PC-9 (cell line): Measurements from ENCODE around the gene GARNL3. TPM values are rescaled to one million over a fixed set of nuclear protein-coding genes. Genes with fewer than 3 reads are reported as not detected.

ENCODE experiments used
- BruUV-seq: library from RNA; stranded (reverse); fragments of 400-500 nt; replicated peaks from 2 replicates; lab custom pipeline; 2021; lab: Mats Ljungman, UMichigan
- CTCF ChIA-PET: fragments of 300-600 bp; sonication (Branson Sonifier 250); formaldehyde crosslinking; loops from one replicate; lab custom pipeline; 2022; ENCODE audit warnings: antibody characterized with exemption; lab: Charles Lee
- POLR2A ChIA-PET: fragments of 300-600 bp; sonication (Branson Sonifier 250); formaldehyde crosslinking; loops from one replicate; lab custom pipeline; 2022; ENCODE audit warnings: antibody characterized with exemption; ENCODE audit not compliant: unreplicated experiment; lab: Charles Lee
- DNase-seq, 2 experiments: peaks; one replicate each; pipeline versions ENCODE4 v3.0.0 to v3.0.0-alpha.2; 2015 to 2022; ENCODE audit warnings: mixed read lengths in 1 of 2
- H2AFZ ChIP-seq: fragments of 200-600 bp; sonication (generic); 2 replicates; pipeline ENCODE4 v1.8.1; 2017; ENCODE audit warnings: antibody characterized with exemption
- H3F3A ChIP-seq: fragments of 200-600 bp; sonication (generic); 2 replicates; pipeline ENCODE4 v1.8.1; 2017; ENCODE audit warnings: antibody characterized with exemption, mild to moderate bottlenecking, low read depth; ENCODE audit not compliant: insufficient read depth
- H3K27ac ChIP-seq: fragments of 200-600 bp; sonication (generic); 2 replicates; pipeline ENCODE4 v1.6.1; 2016; ENCODE audit warnings: mixed run types
- H3K27me3 ChIP-seq: fragments of 200-600 bp; sonication (generic); 2 replicates; pipeline ENCODE4 v1.6.1; 2016; ENCODE audit warnings: low read depth, mixed run types; ENCODE audit not compliant: insufficient read depth
- H3K36me3 ChIP-seq: fragments of 200-600 bp; sonication (generic); 2 replicates; pipeline ENCODE4 v1.6.1; 2016; ENCODE audit warnings: low read depth, mixed run types
- H3K4me1 ChIP-seq: fragments of 200-600 bp; sonication (generic); replicated peaks from 2 replicates; pipeline ENCODE4 v1.6.1; 2016; ENCODE audit warnings: mixed run types; ENCODE audit not compliant: insufficient read depth
- H3K4me2 ChIP-seq: fragments of 200-600 bp; sonication (generic); 2 replicates; pipeline ENCODE4 v1.6.1; 2017; ENCODE audit warnings: mixed run types
- H3K4me3 ChIP-seq: fragments of 200-600 bp; sonication (generic); 2 replicates; pipeline ENCODE4 v1.6.1; 2016; ENCODE audit warnings: mixed run types
- H3K79me2 ChIP-seq: fragments of 200-600 bp; sonication (generic); 2 replicates; pipeline ENCODE4 v1.6.1; 2017; ENCODE audit warnings: low read depth, mixed run types
- H3K9me2 ChIP-seq: fragments of 200-600 bp; sonication (generic); 2 replicates; pipeline ENCODE4 v1.8.1; 2017; ENCODE audit warnings: mild to moderate bottlenecking; ENCODE audit not compliant: insufficient read depth
- H3K9me3 ChIP-seq: fragments of 200-600 bp; sonication (generic); 2 replicates; pipeline ENCODE4 v1.8.1; 2016; ENCODE audit warnings: low read depth; ENCODE audit not compliant: insufficient read depth
- H4K20me1 ChIP-seq: fragments of 200-600 bp; sonication (generic); 2 replicates; pipeline ENCODE4 v1.8.1; 2017; ENCODE audit not compliant: insufficient read depth
- EZH2 ChIP-seq: fragments of 200-600 bp; sonication (generic); IDR thresholded peaks from 2 replicates; pipeline ENCODE4 v1.8.0; 2017; ENCODE audit warnings: antibody characterized with exemption, low read depth
- intact Hi-C: fragments of 100-400 bp; cut with micrococcal nuclease; formaldehyde crosslinking; loops from one replicate; pipeline ENCODE4 v1.10.0; 2022; ENCODE audit not compliant: unreplicated experiment
- total RNA-seq: library from RNA; stranded (reverse); gene quantifications from 2 replicates; pipeline ENCODE4 v1.2.3, GENCODE V29; 2021
- TF ChIP-seq, protein P1 (sequence below): fragments of 200-600 bp; sonication (generic); conservative IDR thresholded peaks from 2 replicates; pipeline ENCODE4 v1.6.1; 2017; ENCODE audit warnings: mixed run types, antibody characterized with exemption, mild to moderate bottlenecking, moderate library complexity

Gene GARNL3
- total RNA-seq, 1 experiment from 2014 or later = 10.8 TPM

DNA sequence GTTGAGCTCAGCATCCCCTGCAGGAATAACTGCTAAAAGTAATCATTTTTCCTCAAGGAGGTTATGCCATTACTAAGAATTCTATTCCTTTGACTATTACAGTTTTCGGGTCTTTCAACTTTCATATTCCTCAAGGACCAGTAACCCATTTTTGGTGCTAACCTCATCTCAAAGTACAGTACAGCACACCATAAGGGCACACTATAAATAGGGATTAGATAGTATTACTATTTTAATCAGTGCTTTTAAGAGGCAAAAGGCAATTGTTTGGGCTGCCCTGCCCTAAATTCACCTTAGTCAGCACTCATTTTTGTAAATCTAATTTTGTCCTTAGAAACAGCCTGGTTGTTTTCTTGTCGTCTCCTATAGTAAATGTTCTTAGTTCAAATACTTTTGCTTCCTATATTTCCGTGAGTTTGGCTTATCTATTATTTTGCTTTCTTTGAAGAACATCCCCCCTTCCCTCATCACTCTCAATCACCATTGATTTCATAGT is 13.6 kb upstream of the GARNL3 start:
- no peaks in the 10 kb centered on the region for H4K20me1 ChIP-seq

DNA sequence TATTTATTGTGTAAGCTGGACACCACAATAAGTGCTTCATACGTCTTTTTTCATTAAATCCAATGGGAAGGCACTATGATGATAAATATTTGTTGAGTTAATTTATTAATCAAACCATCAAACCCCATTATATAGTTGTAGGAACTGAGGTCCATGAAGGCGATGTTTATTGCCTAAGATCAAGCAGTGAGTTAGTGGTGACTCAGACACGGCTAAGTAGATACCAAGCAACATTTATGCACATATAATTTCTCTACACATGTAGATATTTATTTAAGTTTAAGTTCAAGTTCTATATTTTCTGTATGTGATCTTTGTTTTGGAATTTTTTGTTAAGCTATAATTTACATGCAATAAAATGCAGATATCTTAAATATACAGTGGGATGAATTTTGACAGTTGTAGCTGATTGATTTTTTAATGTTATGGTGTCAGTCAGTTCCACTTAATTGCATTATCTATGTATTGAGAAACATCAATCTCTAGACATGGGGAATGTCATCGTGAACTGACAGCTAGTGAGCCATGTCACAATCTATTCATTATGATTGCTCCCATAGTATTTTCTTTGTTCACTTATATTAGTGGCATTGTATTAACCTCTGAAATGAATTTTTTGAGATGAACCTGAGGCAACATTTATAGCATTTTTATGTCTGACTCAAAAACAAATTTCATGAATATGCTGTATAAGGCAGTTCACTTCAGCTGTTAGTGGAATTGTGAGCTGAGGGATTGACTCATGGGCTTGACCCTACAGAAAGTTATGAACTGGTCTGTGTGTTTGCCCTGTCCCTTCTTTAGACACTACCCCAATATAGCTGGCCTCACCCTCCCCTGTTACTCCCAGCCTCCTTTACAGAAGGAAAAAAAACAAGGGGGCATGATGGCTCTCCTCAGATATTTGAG is 11.9 kb upstream of the GARNL3 start:
- H3F3A ChIP-seq = no peaks in the 10 kb centered on the region
- H3K79me2 ChIP-seq = no peaks in the 10 kb centered on the region
- DNase-seq = no peak
- POLR2A ChIA-PET = no interaction called here
- no peaks in the 10 kb centered on the region for H3K9me2 ChIP-seq
- no peak overlapping the region for H3K4me2 ChIP-seq
- no peak for TF ChIP-seq EZH2
- TF ChIP-seq, protein P1, sequence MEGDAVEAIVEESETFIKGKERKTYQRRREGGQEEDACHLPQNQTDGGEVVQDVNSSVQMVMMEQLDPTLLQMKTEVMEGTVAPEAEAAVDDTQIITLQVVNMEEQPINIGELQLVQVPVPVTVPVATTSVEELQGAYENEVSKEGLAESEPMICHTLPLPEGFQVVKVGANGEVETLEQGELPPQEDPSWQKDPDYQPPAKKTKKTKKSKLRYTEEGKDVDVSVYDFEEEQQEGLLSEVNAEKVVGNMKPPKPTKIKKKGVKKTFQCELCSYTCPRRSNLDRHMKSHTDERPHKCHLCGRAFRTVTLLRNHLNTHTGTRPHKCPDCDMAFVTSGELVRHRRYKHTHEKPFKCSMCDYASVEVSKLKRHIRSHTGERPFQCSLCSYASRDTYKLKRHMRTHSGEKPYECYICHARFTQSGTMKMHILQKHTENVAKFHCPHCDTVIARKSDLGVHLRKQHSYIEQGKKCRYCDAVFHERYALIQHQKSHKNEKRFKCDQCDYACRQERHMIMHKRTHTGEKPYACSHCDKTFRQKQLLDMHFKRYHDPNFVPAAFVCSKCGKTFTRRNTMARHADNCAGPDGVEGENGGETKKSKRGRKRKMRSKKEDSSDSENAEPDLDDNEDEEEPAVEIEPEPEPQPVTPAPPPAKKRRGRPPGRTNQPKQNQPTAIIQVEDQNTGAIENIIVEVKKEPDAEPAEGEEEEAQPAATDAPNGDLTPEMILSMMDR = no peak
- intact Hi-C loops = no loop called here
- H3K27me3 ChIP-seq = no peaks in the 10 kb centered on the region
- no peaks in the 10 kb centered on the region for H4K20me1 ChIP-seq
- no peaks in the 10 kb centered on the region for H3K9me3 ChIP-seq
- no peak overlapping the region for H3K27ac ChIP-seq
- BruUV-seq = no TSS peak
- no peak overlapping the region for H2AFZ ChIP-seq
- no peaks in the 10 kb centered on the region for H3K4me1 ChIP-seq
- H3K4me3 ChIP-seq = no peak overlapping the region
- CTCF ChIA-PET = interaction anchor here (0.6 kb wide), 1 partner anchor 205 kb away, joined by 7 read pairs; no protein-coding TSS in a partner anchor
- H3K36me3 ChIP-seq = no peaks in the 10 kb centered on the region

More for the DNA sequence above, 13.6 kb upstream of the GARNL3 start:
- Histone ChIP-seq H3K79me2 (no peaks in the 10 kb centered on the region), H2AFZ (no peak overlapping the region), H3F3A (no peaks in the 10 kb centered on the region), H3K27ac (no peak overlapping the region), H3K4me1 (no peaks in the 10 kb centered on the region), H3K4me2 (no peak overlapping the region), H3K27me3 (no peaks in the 10 kb centered on the region), H3K4me3 (no peak overlapping the region), H3K9me3 (no peaks in the 10 kb centered on the region), H3K36me3 (no peaks in the 10 kb centered on the region), H3K9me2 (no peaks in the 10 kb centered on the region)
- intact Hi-C loops = no loop called here
- BruUV-seq = no TSS peak
- ChIA-PET CTCF (interaction anchor here (0.8 kb wide), 1 partner anchor 27 kb away, joined by 6 read pairs; no protein-coding TSS in a partner anchor), POLR2A (no interaction called here)
- DNase-seq = no peak
- TF ChIP-seq, protein P1 = no peak
- no peak for TF ChIP-seq EZH2

DNA sequence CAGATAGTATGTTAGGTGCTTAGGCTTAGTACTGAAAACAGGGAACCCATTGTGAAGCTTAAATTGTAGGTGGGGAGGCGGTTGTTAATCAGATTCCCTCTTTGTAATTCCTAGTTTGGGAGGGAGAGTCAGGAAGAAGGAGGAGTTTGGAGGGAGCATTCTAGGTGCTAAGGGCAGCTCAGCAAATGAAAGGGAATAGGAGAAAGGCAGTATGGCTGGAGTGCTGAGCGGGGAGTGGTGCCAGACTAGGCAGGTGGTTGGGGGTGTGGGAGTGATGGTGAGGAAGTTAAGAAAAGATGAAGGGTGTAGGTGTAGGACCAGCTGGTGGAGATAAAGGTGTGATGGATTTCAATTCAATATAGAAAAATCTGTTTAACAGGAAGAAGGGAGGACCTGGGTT is 11.1 kb upstream of the GARNL3 start:
- TF ChIP-seq, protein P1 = no peak
- no peak for TF ChIP-seq EZH2
- H3K4me3 ChIP-seq = no peak overlapping the region
- no peaks in the 10 kb centered on the region for H3K4me1 ChIP-seq
- no peaks in the 10 kb centered on the region for H3F3A ChIP-seq
- no peak overlapping the region for H3K4me2 ChIP-seq
- no peaks in the 10 kb centered on the region for H3K9me3 ChIP-seq
- ChIA-PET POLR2A (no interaction called here), CTCF (no interaction called here)
- H3K79me2 ChIP-seq = no peaks in the 10 kb centered on the region
- H2AFZ ChIP-seq = no peak overlapping the region
- H3K27me3 ChIP-seq = no peaks in the 10 kb centered on the region
- intact Hi-C loops = no loop called here
- no peak overlapping the region for H3K27ac ChIP-seq
- H3K9me2 ChIP-seq = no peaks in the 10 kb centered on the region
- no peaks in the 10 kb centered on the region for H3K36me3 ChIP-seq
- BruUV-seq = no TSS peak
- no peak for DNase-seq
- H4K20me1 ChIP-seq = no peaks in the 10 kb centered on the region
